Esophagus muscularis mucosa (tissue), 4 donors: ENCODE data around the gene NT5DC1. TPM values are rescaled to one million over a fixed set of nuclear protein-coding genes. Genes with fewer than 3 reads are reported as not detected.

ENCODE experiments used
- DNase-seq: peaks from one replicate; pipeline ENCODE4 v3.0.0-alpha.2; 2017; ENCODE audit errors: extremely low spot score
- H3K27ac ChIP-seq, 4 donors: fragments of 200-600 bp; sonication (generic); replicated peaks in 1 of 4; 1 replicate in 3 of 4; 2 replicates in 1 of 4; pipeline ENCODE4 v1.5.1; 2016 to 2019; ENCODE audit warnings: mild to moderate bottlenecking in 1 of 4
- H3K27me3 ChIP-seq, 4 donors: fragments of 200-600 bp; sonication (generic); one replicate each; pipeline versions ENCODE4 v1.5.1 to v1.6.0; 2016 to 2019
- H3K36me3 ChIP-seq, 4 donors: fragments of 200-600 bp; sonication (generic); one replicate each; pipeline ENCODE4 v1.5.1; 2016 to 2019
- H3K4me1 ChIP-seq, 4 donors: fragments of 200-600 bp; sonication (generic); one replicate each; pipeline ENCODE4 v1.5.1; 2016 to 2019
- H3K4me3 ChIP-seq, 4 donors: fragments of 200-600 bp; sonication (generic); 1 replicate in 2 of 4; 2 replicates in 2 of 4; pipeline ENCODE4 v1.5.1; 2016 to 2019; ENCODE audit warnings: mild to moderate bottlenecking in 4 of 4, moderate library complexity in 1 of 4
- H3K9me3 ChIP-seq, 4 donors: fragments of 200-600 bp; sonication (generic); 1 replicate in 3 of 4; 2 replicates in 1 of 4; pipeline ENCODE4 v1.5.1; 2016 to 2019
- CTCF ChIP-seq, 3 experiments: fragments of 200-600 bp in 2 of 3; fragments of 450-650 bp in 1 of 3; sonication (generic) in 2 of 3; IDR thresholded peaks; one replicate each; pipeline ENCODE4 v1.5.1; 2017 to 2019; ENCODE audit warnings: antibody characterized with exemption in 3 of 3, mild to moderate bottlenecking in 2 of 3, moderate library complexity in 1 of 3
- EP300 ChIP-seq: sonication (generic); formaldehyde crosslinking; IDR thresholded peaks from one replicate; pipeline ENCODE4 v1.6.1; 2017; ENCODE audit warnings: antibody characterized with exemption
- POLR2A ChIP-seq: fragments of 450-650 bp; IDR thresholded peaks from one replicate; pipeline ENCODE4 v1.6.1; 2017; ENCODE audit warnings: antibody characterized with exemption, moderate library complexity, mild to moderate bottlenecking, low read depth
- POLR2AphosphoS5 ChIP-seq, 2 donors: sonication (generic); formaldehyde crosslinking; IDR thresholded peaks; one replicate each; pipeline ENCODE4 v1.6.1; 2017; ENCODE audit warnings: antibody characterized with exemption in 2 of 2
- WGBS: methylation state at CpG from one replicate; pipeline ENCODE4 v1.1.5; 2018; 5-methylcytosine and 5-hydroxymethylcytosine counted together
- intact Hi-C: fragments of 100-400 bp; cut with DNase I; formaldehyde crosslinking; loops from one replicate; pipeline ENCODE4 v1.15.1; 2023
- total RNA-seq, 4 donors: library from RNA; depleted of rRNA; stranded (reverse); fragments of >200 nt; gene quantifications; one replicate each; pipeline versions ENCODE4 v1.1.0 to v1.2.1, GENCODE V29; 2016

Gene NT5DC1
- total RNA-seq, 4 donors from 2014 or later: 4.1 to 8.4 (median 6.7) TPM

GRCh38 chr6:116200619-116201249 is 100.1 kb downstream of the NT5DC1 start:
- Histone ChIP-seq H3K27me3 (no peaks in the 10 kb centered on the region), H3K36me3 (no peaks in the 10 kb centered on the region), H3K27ac (no peak overlapping the region), H3K4me1 (peaks cover 0 to 5% (median 0%) of the 10 kb centered on the region in 4 donors), H3K4me3 (no peak overlapping the region), H3K9me3 (no peaks in the 10 kb centered on the region)
- 52% methylated on average over 3 of the region's 3 CpGs for WGBS
- intact Hi-C loops: no loop called here
- TF ChIP-seq POLR2A: no peak
- TF ChIP-seq EP300: no peak
- no peak for TF ChIP-seq POLR2AphosphoS5 (IDR thresholded peaks at IDR 0.05)
- TF ChIP-seq CTCF (IDR thresholded peaks at IDR 0.05): no peak
- DNase-seq: no peak

- intact Hi-C loops: no loop called here
- Histone ChIP-seq H3K36me3 (no peaks in the 10 kb centered on the region), H3K27me3 (no peaks in the 10 kb centered on the region), H3K27ac (no peak overlapping the region), H3K9me3 (no peaks in the 10 kb centered on the region), H3K4me1 (peaks cover 0 to 5% (median 0%) of the 10 kb centered on the region in 4 donors), H3K4me3 (no peak overlapping the region)
- no peak for TF ChIP-seq POLR2AphosphoS5 (IDR thresholded peaks at IDR 0.05)
- TF ChIP-seq EP300: no peak
- TF ChIP-seq POLR2A: no peak
- no peak for TF ChIP-seq CTCF (IDR thresholded peaks at IDR 0.05)
- WGBS: 80% methylated on average over 2 of the region's 2 CpGs
- no peak for DNase-seq
These were observed 100.9 kb downstream of the NT5DC1 start for GRCh38 chr6:116201538-116201937.

GRCh38 chr6:116205281-116205680 is 104.6 kb downstream of the NT5DC1 start:
- no peak for DNase-seq
- TF ChIP-seq POLR2AphosphoS5 (IDR thresholded peaks at IDR 0.05) (no peak), POLR2A (no peak), EP300 (no peak), CTCF (IDR thresholded peaks at IDR 0.05) (no peak)
- WGBS: 68% methylated on average over 2 of the region's 2 CpGs
- no peak overlapping the region for H3K27ac ChIP-seq
- peaks cover 0 to 5% (median under 1%) of the 10 kb centered on the region in 4 donors for H3K4me1 ChIP-seq
- intact Hi-C loops: no loop called here
- H3K27me3 ChIP-seq: no peaks in the 10 kb centered on the region
- no peaks in the 10 kb centered on the region for H3K36me3 ChIP-seq
- no peaks in the 10 kb centered on the region for H3K9me3 ChIP-seq
- H3K4me3 ChIP-seq: no peak overlapping the region

- no peak for DNase-seq
- intact Hi-C loops: no loop called here
These were observed 105.7 kb downstream of the NT5DC1 start for GRCh38 chr6:116206231-116206903.

More at GRCh38 chr6:116206231-116206903, 105.7 kb downstream of the NT5DC1 start:
- H3K9me3 ChIP-seq: no peaks in the 10 kb centered on the region
- H3K36me3 ChIP-seq: no peaks in the 10 kb centered on the region
- H3K27me3 ChIP-seq: no peaks in the 10 kb centered on the region
- no peak for TF ChIP-seq POLR2AphosphoS5 (IDR thresholded peaks at IDR 0.05)
- no peak for TF ChIP-seq CTCF (IDR thresholded peaks at IDR 0.05)
- TF ChIP-seq EP300: no peak
- no peak for TF ChIP-seq POLR2A
- no peak overlapping the region for H3K27ac ChIP-seq
- WGBS: 98% methylated on average over 1 of the region's 1 CpG
- H3K4me1 ChIP-seq: peaks cover 3 to 12% (median 7%) of the 10 kb centered on the region in 4 donors
- no peak overlapping the region for H3K4me3 ChIP-seq
